Sciatic nerve (tissue), 2 donors: ENCODE data around the gene KCNJ10. TPM values are rescaled to one million over a fixed set of nuclear protein-coding genes. Genes with fewer than 3 reads are reported as not detected.

Experiments
- ATAC-seq: fragments of 200-7000 bp; cut with Tn5 transposase; one replicate; pipeline ENCODE4 v1.9.1; 2020; ENCODE audit warnings: mild to moderate bottlenecking, moderate library complexity
- DNase-seq: peaks from one replicate; pipeline ENCODE4 v3.0.0-alpha.2; 2020; ENCODE audit warnings: low spot score
- intact Hi-C: fragments of 100-400 bp; cut with DNase I; formaldehyde crosslinking; loops from one replicate; pipeline ENCODE4 v1.14.2; 2022
- total RNA-seq: library from RNA; stranded (reverse); fragmentation: NEBNext Ultra II Directional; extraction: Animal tissue kit (Norgen Biotek cat#: 25700); gene quantifications from one replicate; pipeline ENCODE4 v1.2.1, GENCODE V29; 2021
- donor health status: DM: no; HTN: no; CAD: no.
- donor health status: DM: no; HTN: no; CAD: no.

Gene KCNJ10
- total RNA-seq, 1 donor from 2014 or later = 23.7 TPM

GRCh38 chr1:160089883-160090282 is 19.9 kb upstream of the KCNJ10 start:
- ATAC-seq = no peak
- intact Hi-C loops = loop anchor here (10.0 kb wide), 2 partner anchors 125 to 165 kb away; no protein-coding TSS in a partner anchor
- DNase-seq = no peak

- no peak for DNase-seq
- intact Hi-C loops = no loop called here
- ATAC-seq = no peak
Observed at GRCh38 chr1:160087118-160087662, 17.2 kb upstream of the KCNJ10 start.

- intact Hi-C loops = no loop called here
- ATAC-seq (peak; percentile 89), DNase-seq (no peak)
Observed at GRCh38 chr1:160086456-160086892, 16.5 kb upstream of the KCNJ10 start.

DNA sequence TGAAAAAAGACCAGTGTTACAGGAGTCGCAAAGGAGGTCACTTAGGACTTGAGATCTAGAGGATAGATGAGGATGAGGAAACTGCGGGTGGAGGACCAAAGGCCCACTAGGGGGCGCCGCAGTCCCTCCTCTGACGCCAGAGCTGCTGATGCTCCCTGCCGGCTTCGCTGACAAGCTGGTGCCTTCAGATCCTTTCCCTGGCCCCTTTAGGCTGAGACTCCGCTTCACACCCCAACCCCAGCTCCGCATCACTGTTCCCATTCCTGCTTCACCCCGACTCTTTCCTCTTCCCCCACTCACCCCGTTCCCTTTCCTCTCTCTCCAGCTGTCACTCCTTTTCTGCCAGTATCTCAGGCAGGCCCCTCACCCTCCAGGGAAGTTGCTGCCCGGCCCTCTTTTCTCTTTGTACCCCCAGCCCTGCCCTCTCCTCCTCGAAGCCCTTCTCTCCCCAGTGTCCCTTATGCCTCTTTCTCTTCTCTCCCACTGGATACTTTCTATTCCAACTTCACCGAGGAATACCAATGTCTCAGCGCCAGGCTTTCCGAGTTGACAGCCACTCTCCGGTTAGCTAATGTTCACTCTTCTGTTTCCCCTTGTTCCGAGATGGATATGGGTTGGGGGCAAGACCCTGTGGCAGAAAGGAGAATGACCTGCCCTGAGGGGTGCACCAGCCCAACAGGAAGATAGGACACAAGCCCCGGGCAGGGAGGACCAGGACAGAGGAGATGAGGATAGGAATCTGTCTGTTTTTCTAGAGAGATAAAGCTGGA is 15.9 kb upstream of the KCNJ10 start:
- ATAC-seq (peak; percentile 91), DNase-seq (peak; percentile 92)
- intact Hi-C loops = no loop called here

- intact Hi-C loops = loop anchor here (5.0 kb wide), 1 partner anchor 38 kb away; no protein-coding TSS in a partner anchor
- ATAC-seq (no peak), DNase-seq (no peak)
Observed at GRCh38 chr1:160084771-160085321, 14.9 kb upstream of the KCNJ10 start.

GRCh38 chr1:160083968-160084770 is 14.2 kb upstream of the KCNJ10 start:
- peak; percentile 77 for DNase-seq
- intact Hi-C loops = loop anchor here (5.0 kb wide), 1 partner anchor 37 kb away; no protein-coding TSS in a partner anchor
- ATAC-seq = no peak

GRCh38 chr1:160082926-160083325 is 13.0 kb upstream of the KCNJ10 start:
- intact Hi-C loops = loop anchor here (5.0 kb wide), 1 partner anchor 36 kb away; no protein-coding TSS in a partner anchor
- DNase-seq = no peak
- ATAC-seq = no peak

DNA sequence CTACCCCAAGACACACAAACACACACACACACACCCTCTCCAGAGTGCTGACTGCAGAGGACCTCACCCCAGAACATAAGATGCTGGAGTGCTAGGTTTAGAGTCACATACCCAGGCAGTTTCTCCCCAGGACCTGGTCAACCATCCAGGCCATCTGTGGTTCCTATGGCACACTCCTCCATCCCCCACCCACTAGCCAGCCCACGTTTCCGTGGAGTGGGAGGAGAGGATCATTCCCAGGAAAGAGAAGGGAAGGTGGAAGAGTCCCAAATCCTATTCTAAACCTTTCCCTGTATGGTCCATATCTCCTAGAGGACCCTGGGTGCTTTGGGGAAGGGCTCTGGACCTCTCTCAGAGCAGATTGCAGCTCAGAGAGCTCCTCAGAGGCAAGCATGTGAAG is 12.5 kb upstream of the KCNJ10 start:
- no peak for ATAC-seq

DNA sequence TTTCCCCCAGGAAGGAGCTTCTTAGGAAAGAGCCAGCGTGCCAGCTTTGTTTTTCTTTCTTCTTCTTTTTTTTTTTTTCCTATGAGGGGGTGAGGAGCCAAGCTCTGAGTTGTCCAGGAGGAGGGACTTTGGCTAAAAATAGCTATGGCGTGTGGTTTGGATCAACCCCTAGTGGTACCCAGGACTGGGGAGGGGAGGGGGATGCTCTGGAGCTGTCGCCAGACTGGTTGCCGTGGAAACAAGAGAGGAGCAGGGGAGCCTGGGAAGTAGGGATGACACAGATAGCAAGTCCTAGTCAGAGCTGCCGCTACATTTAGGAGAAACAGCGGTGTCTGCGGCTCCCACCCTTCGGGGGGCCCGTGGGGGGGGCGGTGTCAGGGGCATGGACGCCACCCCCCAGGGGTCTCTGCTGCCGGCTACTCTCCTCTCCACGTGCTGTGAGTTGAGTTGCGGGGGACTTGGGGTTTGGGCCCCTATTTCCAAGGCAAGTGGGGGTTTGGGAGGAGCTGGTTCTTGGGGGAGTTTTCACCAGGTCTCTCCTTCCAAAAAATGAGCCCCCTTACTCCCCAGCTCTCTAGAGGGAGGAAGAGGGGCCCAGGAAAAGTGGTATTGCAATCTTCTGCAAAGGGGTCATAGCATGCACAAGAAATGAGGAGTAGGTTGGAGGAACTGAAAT is 11.4 kb upstream of the KCNJ10 start, which contains the start of gene KCNJ9:
Gene KCNJ9, plus strand, starts transcription at position 278 of the 676 bp plus-strand sequence. CDS start 2,493 bp downstream, outside the sequence.
- DNase-seq (no peak), ATAC-seq (no peak)
- intact Hi-C loops = loop anchor here (5.0 kb wide), 1 partner anchor 34 kb away; no protein-coding TSS in a partner anchor

More for the DNA sequence above, 12.5 kb upstream of the KCNJ10 start:
- DNase-seq = no peak
- intact Hi-C loops = loop anchor here (5.0 kb wide), 1 partner anchor 35 kb away; no protein-coding TSS in a partner anchor

- ATAC-seq (no peak), DNase-seq (no peak)
- intact Hi-C loops = loop anchor here (5.0 kb wide), 1 partner anchor 33 kb away; no protein-coding TSS in a partner anchor
Observed at GRCh38 chr1:160080381-160081100, 10.6 kb upstream of the KCNJ10 start.

DNA sequence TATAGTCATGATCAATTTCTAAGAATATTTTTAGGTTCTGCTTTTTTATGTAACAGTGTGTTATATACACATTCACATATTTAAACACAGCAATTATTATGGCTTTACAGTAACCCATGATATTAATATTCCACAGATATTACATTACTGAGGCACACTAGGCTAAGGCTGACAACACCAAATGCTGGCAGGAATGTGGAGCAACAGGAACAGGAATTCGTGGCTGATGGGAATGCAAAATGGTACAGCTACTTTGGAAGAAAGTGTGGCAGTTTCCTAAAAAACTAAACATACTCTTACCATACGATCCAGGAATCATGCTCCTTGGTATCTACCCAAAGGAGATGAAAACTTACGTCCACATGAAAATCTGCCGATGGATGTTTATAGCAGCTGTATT is 9.5 kb upstream of the KCNJ10 start:
- intact Hi-C loops = no loop called here
- ATAC-seq (no peak), DNase-seq (no peak)

GRCh38 chr1:160078512-160079195 is 8.7 kb upstream of the KCNJ10 start:
- DNase-seq = no peak
- intact Hi-C loops = no loop called here
- ATAC-seq = peak; percentile 55

GRCh38 chr1:160077486-160077885 is 7.5 kb upstream of the KCNJ10 start:
- ATAC-seq (no peak), DNase-seq (no peak)
- intact Hi-C loops = no loop called here

DNA sequence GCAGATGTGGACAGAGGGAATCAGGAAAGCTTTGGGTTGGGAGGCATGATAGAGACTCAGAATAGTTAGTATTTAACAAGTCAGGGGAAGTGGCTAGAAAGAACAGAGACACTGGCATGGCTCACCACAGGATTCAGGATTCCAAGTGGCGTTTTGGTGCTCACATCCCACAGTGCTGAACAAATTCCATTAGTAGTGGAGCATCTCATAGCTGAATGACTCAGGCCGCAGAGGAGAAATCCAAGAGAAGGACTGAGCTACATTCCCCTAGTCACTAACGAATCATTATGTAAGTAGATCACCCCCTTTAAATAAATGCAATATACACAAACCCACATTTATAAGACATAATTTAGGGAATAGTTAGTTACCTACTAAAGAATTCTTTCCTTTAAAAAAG is 6.3 kb upstream of the KCNJ10 start:
- intact Hi-C loops = no loop called here
- no peak for ATAC-seq
- no peak for DNase-seq

- ATAC-seq = no peak
- intact Hi-C loops = no loop called here
Observed at GRCh38 chr1:160075836-160076235, 5.9 kb upstream of the KCNJ10 start.

GRCh38 chr1:160074865-160075264 is 4.9 kb upstream of the KCNJ10 start:
- no peak for ATAC-seq
- peak; percentile 15 for DNase-seq
- intact Hi-C loops = no loop called here

More at GRCh38 chr1:160075836-160076235, 5.9 kb upstream of the KCNJ10 start:
- no peak for DNase-seq

DNA sequence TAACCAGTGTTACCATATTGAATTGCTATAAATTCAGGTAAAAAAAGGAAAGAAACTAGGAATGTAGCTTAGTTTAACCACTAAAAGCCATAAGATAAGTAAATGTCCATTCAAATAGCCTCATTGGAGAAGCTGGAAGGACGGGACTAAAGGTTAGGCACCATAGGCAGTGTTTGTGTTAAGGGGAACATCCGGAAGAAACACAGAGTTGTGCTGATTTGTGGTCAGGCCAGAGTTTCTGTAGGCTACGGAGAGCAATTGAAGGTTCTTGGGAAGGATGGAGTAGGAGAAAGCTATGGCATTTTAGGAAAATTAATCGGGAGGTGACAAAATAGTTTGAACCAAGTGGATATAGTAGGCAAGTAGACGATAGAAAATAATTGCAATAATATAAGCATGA is 1.3 kb upstream of the KCNJ10 start:
- DNase-seq (no peak), ATAC-seq (no peak)
- intact Hi-C loops = no loop called here
